Measurements from ENCODE around the gene DAAM2.

- TF ChIP-seq CREB1 (IDR thresholded peaks at IDR 0.05; ENCODE audit: low read depth) = no peak
- no peak for TF ChIP-seq EGR1 (IDR thresholded peaks at IDR 0.05)
- TF ChIP-seq EP300 (IDR thresholded peaks at IDR 0.05; ENCODE audit: borderline replicate concordance) = no peak
- no peak for TF ChIP-seq MAX (IDR thresholded peaks at IDR 0.05)
- TF ChIP-seq RAD21 (IDR thresholded peaks at IDR 0.05; ENCODE audit: low read depth) = no peak
- no peak for TF ChIP-seq REST (IDR thresholded peaks at IDR 0.05; ENCODE audit: low read depth)
- TF ChIP-seq YY1 (IDR thresholded peaks at IDR 0.05; ENCODE audit: low read depth) = no peak
- TF ChIP-seq USF1 (IDR thresholded peaks at IDR 0.05) = no peak
- no peak for TF ChIP-seq CEBPB (IDR thresholded peaks at IDR 0.05)
- no peak for TF ChIP-seq NFIC (IDR thresholded peaks at IDR 0.05)
These were observed 134.5 kb downstream of the DAAM2 start for GRCh38 chr6:39926668-39927067.
